A549 (cell line): ENCODE data around the gene SCAP. TPM values are rescaled to one million over a fixed set of nuclear protein-coding genes. Genes with fewer than 3 reads are reported as not detected.

Source experiments
- ATAC-seq, 2 experiments: fragments of 200-7000 bp in 1 of 2; fragments of >200 bp in 1 of 2; cut with Nextera tagmentation in 1 of 2; cut with Tn5 transposase in 1 of 2; 3 replicates each; pipeline versions ENCODE4 v1.8.0 to v1.9.1; 2018 to 2020; ENCODE audit warnings: mild to moderate bottlenecking in 1 of 2, moderate library complexity in 1 of 2
- CTCF ChIA-PET: fragments of 300-600 bp; sonication (Branson Sonifier 250); formaldehyde crosslinking; extraction: SDS; loops from one replicate; lab custom pipeline; 2021; ENCODE audit warnings: antibody characterized with exemption, inconsistent platforms; lab: Yijun Ruan, JAX
- POLR2A ChIA-PET: fragments of 350-600 bp; formaldehyde crosslinking; extraction: SDS; loops from one replicate; lab custom pipeline; 2021; ENCODE audit warnings: antibody characterized with exemption, inconsistent platforms; lab: Yijun Ruan, JAX
- DNase-seq, 2 experiments: peaks; one replicate each; pipeline versions ENCODE4 v3.0.0 to v3.0.0-alpha.2; 2011 to 2016; ENCODE audit warnings: low read depth in 1 of 2, low spot score in 1 of 2
- FAIRE-seq: peaks from 2 replicates; lab custom pipeline; 2011; peaks lifted over from hg19 to GRCh38; lab: Jason Lieb, UNC
- H3K27ac ChIP-seq, 2 experiments: fragments of >200 bp; sonication (Bioruptor Twin); formaldehyde crosslinking; 3 replicates each; pipeline ENCODE4 v1.5.1; 2016 to 2017
- H3K4me1 ChIP-seq: fragments of >200 bp; sonication (Bioruptor Twin); formaldehyde crosslinking; 3 replicates; pipeline ENCODE4 v1.6.1; 2016
- H3K4me2 ChIP-seq: fragments of >200 bp; sonication (Bioruptor Twin); formaldehyde crosslinking; 3 replicates; pipeline ENCODE4 v1.6.1; 2016
- H3K4me3 ChIP-seq: fragments of >200 bp; sonication (Bioruptor Twin); formaldehyde crosslinking; 3 replicates; pipeline ENCODE4 v1.5.1; 2016
- H3K9me3 ChIP-seq: fragments of >200 bp; sonication (Bioruptor Twin); formaldehyde crosslinking; 3 replicates; pipeline ENCODE4 v1.6.1; 2016
- BCL3 ChIP-seq: fragments of >200 bp; sonication (Bioruptor Twin); formaldehyde crosslinking; IDR thresholded peaks from 3 replicates; pipeline ENCODE4 v1.6.1; 2016
- BHLHE40 ChIP-seq: IDR thresholded peaks from 2 replicates; pipeline ENCODE4 v1.6.1; 2012; ENCODE audit warnings: low read depth, low read length, inconsistent platforms
- CEBPB ChIP-seq, 2 experiments: fragments of >200 bp in 1 of 2; sonication (Bioruptor Twin) in 1 of 2; formaldehyde crosslinking in 1 of 2; IDR thresholded peaks; 2 replicates each; pipeline ENCODE4 v1.6.1; 2012 to 2016
- EHF ChIP-seq: fragments of 250-450 bp; sonication (Bioruptor Pico); IDR thresholded peaks from 2 replicates; pipeline ENCODE4 v1.5.0; 2020; ENCODE audit warnings: mild to moderate bottlenecking
- ELK1 ChIP-seq: fragments of 150-350 bp; IDR thresholded peaks from 2 replicates; pipeline ENCODE4 v1.6.1; 2014; ENCODE audit warnings: low read depth, mild to moderate bottlenecking, low read length
- ESRRA ChIP-seq: fragments of 150-350 bp; IDR thresholded peaks from 2 replicates; pipeline ENCODE4 v1.6.1; 2014; ENCODE audit warnings: mild to moderate bottlenecking, low read length, borderline replicate concordance
- HES2 ChIP-seq: fragments of >200 bp; sonication (Bioruptor Twin); formaldehyde crosslinking; IDR thresholded peaks from 2 replicates; pipeline ENCODE4 v1.6.1; 2016
- HMGXB4 ChIP-seq: fragments of 250-450 bp; sonication (Bioruptor Pico); IDR thresholded peaks from 2 replicates; pipeline ENCODE4 v1.5.0; 2021; ENCODE audit warnings: mild to moderate bottlenecking, moderate library complexity, borderline replicate concordance
- HOXB13 ChIP-seq: fragments of 250-450 bp; sonication (Bioruptor Pico); IDR thresholded peaks from 2 replicates; pipeline ENCODE4 v1.5.0; 2020; ENCODE audit warnings: low read depth, mild to moderate bottlenecking, moderate library complexity
- JUNB ChIP-seq: fragments of >200 bp; sonication (Bioruptor Twin); formaldehyde crosslinking; IDR thresholded peaks from 2 replicates; pipeline ENCODE4 v1.6.1; 2016
- KDM1A ChIP-seq: fragments of 200-600 bp; sonication (generic); IDR thresholded peaks from 2 replicates; pipeline ENCODE4 v1.6.1; 2016; ENCODE audit warnings: low read depth, mild to moderate bottlenecking
- MAX ChIP-seq: IDR thresholded peaks from 2 replicates; pipeline ENCODE4 v1.6.1; 2012
- NR3C1 ChIP-seq: fragments of >200 bp; sonication (Bioruptor Twin); formaldehyde crosslinking; IDR thresholded peaks from 3 replicates; pipeline ENCODE4 v1.6.1; 2017
- POLR2A ChIP-seq: IDR thresholded peaks from 2 replicates; pipeline ENCODE4 v1.6.1; 2012; ENCODE audit warnings: mild to moderate bottlenecking, low read length
- SMC3 ChIP-seq: fragments of >200 bp; sonication (Bioruptor Twin); formaldehyde crosslinking; IDR thresholded peaks from 3 replicates; pipeline ENCODE4 v1.6.1; 2018; ENCODE audit warnings: inconsistent platforms
- TFCP2L1 ChIP-seq: fragments of 250-450 bp; sonication (Bioruptor Pico); IDR thresholded peaks from 2 replicates; pipeline ENCODE4 v1.5.0; 2021; ENCODE audit warnings: mild to moderate bottlenecking
- TP53 ChIP-seq: fragments of 250-450 bp; sonication (Bioruptor Pico); IDR thresholded peaks from 2 replicates; pipeline ENCODE4 v1.5.0; 2021; ENCODE audit warnings: mild to moderate bottlenecking, moderate library complexity
- ZC3H11A ChIP-seq: fragments of 450-650 bp; IDR thresholded peaks from 2 replicates; pipeline ENCODE4 v1.6.1; 2014; ENCODE audit warnings: antibody characterized with exemption, mild to moderate bottlenecking
- ZFP36 ChIP-seq: fragments of 450-650 bp; IDR thresholded peaks from 2 replicates; pipeline ENCODE4 v1.6.1; 2014; ENCODE audit warnings: borderline replicate concordance; ENCODE audit not compliant: partially characterized antibody
- ZSCAN20 ChIP-seq: fragments of 250-450 bp; sonication (Bioruptor Pico); IDR thresholded peaks from 2 replicates; pipeline ENCODE4 v1.8.0; 2022; ENCODE audit warnings: mild to moderate bottlenecking, moderate library complexity
- WGBS: methylation state at CpG from one replicate; pipeline ENCODE4 v1.1.6; 2017; ENCODE audit errors: missing lambda C conversion rate; 5-methylcytosine and 5-hydroxymethylcytosine counted together
- polyA plus RNA-seq, 4 experiments: library from polyadenylated mRNA; depleted of rRNA in 3 of 4; stranded (reverse); fragments of >200 nt; fragmentation: RNase III in 1 of 4; extraction: RNeasy Plus Mini Kit Qiagen cat#74134 plus additional on column Dnase treatment in 1 of 4; gene quantifications; 2 replicates in 3 of 4; 3 replicates in 1 of 4; pipeline ENCODE4 v1.2.3, GENCODE V29; 2011 to 2017

The SCAP gene
- polyA plus RNA-seq, 2 of the 4 experiments (the other 2 are of a cell fraction) = 12.9 to 25.9 TPM

- POLR2A ChIA-PET = no interaction called here
- no peak overlapping the region for H3K27ac ChIP-seq
- no peak overlapping the region for H3K4me2 ChIP-seq
- H3K9me3 ChIP-seq = no peaks in the 10 kb centered on the region
- peaks cover 3% of the 10 kb centered on the region; the same call in 1 of the 3 replicates for H3K4me1 ChIP-seq
- no peak for DNase-seq
- no peak overlapping the region for H3K4me3 ChIP-seq
- TF ChIP-seq SMC3 = no peak
- TF ChIP-seq HES2 = no peak
- no peak for TF ChIP-seq ELK1
- TF ChIP-seq ZSCAN20 (CRISPR knock-in tag) = no peak
- no peak for TF ChIP-seq HOXB13 (CRISPR knock-in tag)
- TF ChIP-seq TP53 (CRISPR knock-in tag) = no peak
- no peak for TF ChIP-seq HMGXB4 (CRISPR knock-in tag)
- no peak for TF ChIP-seq BHLHE40
- no peak for TF ChIP-seq BCL3
- TF ChIP-seq KDM1A = no peak
- TF ChIP-seq ESRRA = no peak
- TF ChIP-seq CEBPB (IDR thresholded peaks at IDR 0.05) = no peak
- TF ChIP-seq EHF (CRISPR knock-in tag) = no peak
- no peak for TF ChIP-seq ZFP36
- no peak for TF ChIP-seq TFCP2L1 (CRISPR knock-in tag)
- TF ChIP-seq ZC3H11A = no peak
- TF ChIP-seq POLR2A = no peak
- TF ChIP-seq, all 56 proteins: peak for 0
- ATAC-seq = 0 out of 6 replicates have a peak, but pooled peaks of 1 of the 2 experiments have one; percentile 2
- FAIRE-seq = no peak
- WGBS = 95% methylated on average over 24 of the region's 31 CpGs
- CTCF ChIA-PET = interaction anchor here (1.2 to 3.2 kb wide), 3 partner anchors 15 to 69 kb away, joined by 4 to 11 read pairs (median 4); partner anchors contain the start of gene SCAP
Measured at GRCh38 chr3:47405820-47406761, 69.7 kb downstream of the SCAP start.

GRCh38 chr3:47404955-47405790, 70.6 kb downstream of the SCAP start:
- ChIA-PET CTCF (interaction anchor here (1.0 to 3.2 kb wide), 3 partner anchors 16 to 420 kb away, joined by 4 to 11 read pairs (median 4); partner anchors contain the start of gene SCAP), POLR2A (interaction anchor here (0.6 to 1.1 kb wide), 2 partner anchors 25 to 428 kb away, joined by 4 to 5 read pairs; partner anchors contain the start of gene PTPN23)
- WGBS = 90% methylated on average over 5 of the region's 9 CpGs
- no peak overlapping the region for H3K27ac ChIP-seq
- FAIRE-seq (no peak), ATAC-seq (peak in 1 of 2 experiments; percentile 10; a peak in 2 of 6 replicates), DNase-seq (no peak)
- H3K4me2 ChIP-seq = no peak overlapping the region
- no peaks in the 10 kb centered on the region for H3K9me3 ChIP-seq
- no peak overlapping the region for H3K4me3 ChIP-seq
- TF ChIP-seq ELK1 (no peak), NR3C1 (no peak), JUNB (no peak), EHF (CRISPR knock-in tag) (no peak), ZFP36 (no peak), MAX (no peak)
- peaks cover 3% of the 10 kb centered on the region; the same call in 1 of the 3 replicates for H3K4me1 ChIP-seq
